ENCODE results near the gene DOCK3. TPM values are rescaled to one million over a fixed set of nuclear protein-coding genes. Genes with fewer than 3 reads are reported as not detected.
"Not testable (repeated sequence)": the region's sequence is repeated elsewhere in the genome, so short reads cannot be mapped to it uniquely, and the experiment has no call there.

The DOCK3 gene
- total and polyA plus RNA-seq, 3 donors from 2014 or later = 8.4 to 11.7 (median 11.2) TPM

DNA sequence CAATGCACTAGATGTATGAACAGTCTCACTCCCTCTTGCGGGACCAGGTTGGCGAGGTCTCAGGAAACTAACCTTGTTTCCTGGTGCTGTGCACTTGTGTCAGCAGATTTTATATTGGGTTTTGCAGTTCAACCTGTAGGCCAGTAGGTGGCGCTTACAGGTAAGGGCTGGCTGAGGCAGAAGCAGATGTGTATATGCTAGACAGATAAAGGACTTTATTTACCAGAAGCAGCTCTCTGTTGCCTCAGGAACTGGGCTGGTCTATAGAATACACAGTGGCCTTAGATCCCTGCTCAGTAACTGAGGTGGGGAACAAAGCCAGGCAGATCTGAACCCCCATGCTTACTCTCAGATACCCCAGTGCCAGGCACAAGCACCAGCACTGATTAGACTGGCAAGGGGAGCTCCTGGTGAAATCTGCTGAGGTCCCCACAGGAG, 296.8 kb downstream of the DOCK3 start:
- intact Hi-C loops (cut with DNase I; ENCODE audit: low total_unique reads) = no loop called here
- no peaks in the 10 kb centered on the region for H3K9me3 ChIP-seq
- no peaks in the 10 kb centered on the region for H3K4me1 ChIP-seq
- no peak overlapping the region for H3K4me3 ChIP-seq
- 43 to 71% methylated on average over 3 of the region's 3 CpGs for WGBS, 2 donors
- no peak overlapping the region for H3K27ac ChIP-seq
- H3K27me3 ChIP-seq = no peaks in the 10 kb centered on the region
- TF ChIP-seq, protein P1, sequence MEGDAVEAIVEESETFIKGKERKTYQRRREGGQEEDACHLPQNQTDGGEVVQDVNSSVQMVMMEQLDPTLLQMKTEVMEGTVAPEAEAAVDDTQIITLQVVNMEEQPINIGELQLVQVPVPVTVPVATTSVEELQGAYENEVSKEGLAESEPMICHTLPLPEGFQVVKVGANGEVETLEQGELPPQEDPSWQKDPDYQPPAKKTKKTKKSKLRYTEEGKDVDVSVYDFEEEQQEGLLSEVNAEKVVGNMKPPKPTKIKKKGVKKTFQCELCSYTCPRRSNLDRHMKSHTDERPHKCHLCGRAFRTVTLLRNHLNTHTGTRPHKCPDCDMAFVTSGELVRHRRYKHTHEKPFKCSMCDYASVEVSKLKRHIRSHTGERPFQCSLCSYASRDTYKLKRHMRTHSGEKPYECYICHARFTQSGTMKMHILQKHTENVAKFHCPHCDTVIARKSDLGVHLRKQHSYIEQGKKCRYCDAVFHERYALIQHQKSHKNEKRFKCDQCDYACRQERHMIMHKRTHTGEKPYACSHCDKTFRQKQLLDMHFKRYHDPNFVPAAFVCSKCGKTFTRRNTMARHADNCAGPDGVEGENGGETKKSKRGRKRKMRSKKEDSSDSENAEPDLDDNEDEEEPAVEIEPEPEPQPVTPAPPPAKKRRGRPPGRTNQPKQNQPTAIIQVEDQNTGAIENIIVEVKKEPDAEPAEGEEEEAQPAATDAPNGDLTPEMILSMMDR (IDR thresholded peaks at IDR 0.05) = peak; percentile 24 to 68 (median 36)
- no peak for TF ChIP-seq POLR2A (IDR thresholded peaks at IDR 0.05)
- no peaks in the 10 kb centered on the region for H3K36me3 ChIP-seq (ENCODE audit: low read depth, missing control alignments)
- peak; percentile 54 for DNase-seq

DNA sequence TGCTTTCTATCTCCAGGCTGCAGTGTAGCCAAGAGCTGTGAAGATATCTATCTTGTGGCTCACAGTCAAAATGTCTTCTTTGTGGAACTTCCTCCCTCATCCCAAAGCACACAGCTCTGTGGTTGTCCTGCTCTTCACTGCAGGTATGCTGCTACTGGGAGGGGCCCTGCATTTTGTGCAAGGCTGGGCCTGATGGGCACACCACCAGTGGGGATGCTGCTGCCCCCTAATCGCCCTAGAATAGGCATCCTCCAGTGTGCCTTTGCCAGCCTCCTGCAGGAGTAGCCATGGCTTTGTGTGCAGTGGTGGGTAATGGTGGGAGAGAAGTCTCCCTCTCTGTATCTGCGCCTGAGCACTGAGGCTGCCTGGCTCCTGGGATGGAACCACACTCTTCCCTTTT, 297.3 kb downstream of the DOCK3 start:
- Histone ChIP-seq H3K27me3 (no peaks in the 10 kb centered on the region), H3K36me3 (ENCODE audit: low read depth, missing control alignments) (no peaks in the 10 kb centered on the region), H3K9me3 (no peaks in the 10 kb centered on the region), H3K4me3 (no peak overlapping the region), H3K4me1 (no peaks in the 10 kb centered on the region), H3K27ac (no peak overlapping the region)
- intact Hi-C loops (cut with DNase I; ENCODE audit: low total_unique reads) = no loop called here
- WGBS, 2 donors = 94 to 100% methylated on average over 2 of the region's 2 CpGs
- no peak for DNase-seq
- no peak for TF ChIP-seq POLR2A (IDR thresholded peaks at IDR 0.05)
- TF ChIP-seq, protein P1 (IDR thresholded peaks at IDR 0.05) = no peak

DNA sequence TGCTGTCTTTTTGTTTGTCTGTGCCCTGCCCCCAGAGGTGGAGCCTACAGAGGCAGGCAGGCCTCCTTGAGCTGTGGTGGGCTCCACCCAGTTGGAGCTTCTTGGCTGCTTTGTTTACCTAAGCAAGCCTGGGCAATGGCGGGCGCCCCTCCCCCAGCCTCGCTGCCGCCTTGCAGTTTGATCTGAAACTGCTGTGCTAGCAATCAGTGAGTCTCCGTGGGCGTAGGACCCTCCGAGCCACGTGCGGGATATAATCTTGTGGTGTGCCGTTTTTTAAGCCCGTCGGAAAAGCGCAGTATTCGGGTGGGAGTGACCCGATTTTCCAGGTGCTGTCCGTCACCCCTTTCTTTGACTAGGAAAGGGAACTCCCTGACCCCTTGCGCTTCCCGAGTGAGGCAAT, 303.9 kb downstream of the DOCK3 start:
- WGBS, 2 donors = 80 to 84% methylated on average over 8 to 13 of the region's 18 CpGs
- H3K4me3 ChIP-seq; H3K9me3 ChIP-seq; DNase-seq; intact Hi-C loops (cut with DNase I; ENCODE audit: low total_unique reads); H3K27me3 ChIP-seq; H3K36me3 ChIP-seq (ENCODE audit: low read depth, missing control alignments); H3K27ac ChIP-seq; H3K4me1 ChIP-seq: not testable (repeated sequence)

DNA sequence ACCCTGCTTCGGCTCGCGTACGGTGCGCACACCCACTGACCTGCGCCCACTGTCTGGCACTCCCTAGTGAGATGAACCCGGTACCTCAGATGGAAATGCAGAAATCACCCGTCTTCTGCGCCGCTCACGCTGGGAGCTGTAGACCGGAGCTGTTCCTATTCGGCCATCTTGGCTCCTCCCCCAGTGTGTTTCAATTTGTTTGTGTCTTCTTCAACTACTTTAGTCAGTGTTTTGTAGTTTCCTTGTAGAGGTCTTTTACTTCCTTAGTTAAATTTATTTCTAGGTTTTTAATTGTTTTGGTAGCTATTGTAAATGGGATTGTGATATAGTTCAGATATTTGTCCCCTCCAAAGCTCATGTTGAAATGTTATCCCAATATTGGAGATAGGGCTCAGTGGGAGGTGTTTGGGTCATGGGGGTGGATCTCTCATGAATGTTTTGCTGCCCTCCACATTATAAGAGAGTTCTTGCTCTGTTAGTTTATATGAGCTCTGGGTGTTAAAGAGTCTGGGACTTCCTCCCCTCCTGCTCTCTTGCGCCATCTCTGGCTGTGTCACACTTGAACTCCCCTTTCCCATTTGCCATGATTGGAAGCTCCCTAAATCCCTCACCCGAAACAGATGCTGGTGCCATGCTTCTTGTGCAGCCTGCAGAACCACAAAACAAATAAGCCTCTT, 304.4 kb downstream of the DOCK3 start:
- Histone ChIP-seq H3K27me3 (no peaks in the 10 kb centered on the region), H3K9me3 (no peaks in the 10 kb centered on the region), H3K4me3 (no peak overlapping the region), H3K27ac (no peak overlapping the region), H3K4me1 (no peaks in the 10 kb centered on the region), H3K36me3 (ENCODE audit: low read depth, missing control alignments) (no peaks in the 10 kb centered on the region)
- WGBS, 2 donors = 93 to 98% methylated on average over 14 to 15 of the region's 15 CpGs
- TF ChIP-seq, protein P1 (IDR thresholded peaks at IDR 0.05) = no peak
- no peak for TF ChIP-seq POLR2A (IDR thresholded peaks at IDR 0.05)
- DNase-seq = no peak
- intact Hi-C loops (cut with DNase I; ENCODE audit: low total_unique reads) = no loop called here

DNA sequence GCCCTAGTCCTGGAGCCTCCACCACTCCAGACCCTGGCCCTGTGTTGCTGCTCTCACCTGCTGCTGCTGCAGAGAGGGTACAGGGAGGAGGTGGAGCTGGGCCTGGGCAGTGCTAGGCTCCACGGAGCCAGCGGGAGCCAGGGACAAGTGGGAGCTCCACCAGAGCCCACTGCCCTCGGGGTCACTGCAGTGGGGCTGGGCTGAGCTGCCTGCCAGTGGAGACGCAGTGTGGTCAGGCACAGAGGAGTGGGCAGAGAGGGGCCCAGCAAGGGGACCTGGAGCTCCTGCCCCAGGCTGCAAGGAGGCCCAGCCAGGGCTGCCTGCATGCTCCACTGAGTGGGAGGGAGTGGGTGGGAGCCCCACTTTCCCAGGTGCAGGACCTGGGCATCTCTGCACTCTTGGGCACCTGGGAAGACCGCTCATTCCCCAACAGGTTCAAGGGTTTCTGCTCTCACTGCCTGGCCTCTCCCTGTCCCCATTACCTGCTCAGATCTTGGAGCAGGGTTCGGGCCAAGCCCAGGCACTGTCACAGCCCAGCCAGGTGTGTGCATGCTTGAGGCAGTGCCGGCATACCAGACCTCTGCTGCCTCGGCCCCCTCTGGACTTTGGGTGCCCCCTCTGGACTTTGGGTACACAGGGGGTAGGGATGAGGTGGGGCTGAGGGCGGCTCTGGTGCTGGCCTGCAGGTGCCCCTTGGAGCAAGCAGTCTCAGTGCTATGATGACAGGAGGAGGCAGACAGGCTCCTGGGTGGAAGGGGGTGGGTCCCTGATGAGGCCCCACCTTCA, 308.0 kb downstream of the DOCK3 start:
- H3K4me3 ChIP-seq = no peak overlapping the region
- DNase-seq = no peak
- no peaks in the 10 kb centered on the region for H3K36me3 ChIP-seq (ENCODE audit: low read depth, missing control alignments)
- no peaks in the 10 kb centered on the region for H3K9me3 ChIP-seq
- H3K27ac ChIP-seq = no peak overlapping the region
- no peaks in the 10 kb centered on the region for H3K27me3 ChIP-seq
- TF ChIP-seq, protein P1 (IDR thresholded peaks at IDR 0.05) = no peak
- TF ChIP-seq POLR2A (IDR thresholded peaks at IDR 0.05) = no peak
- intact Hi-C loops (cut with DNase I; ENCODE audit: low total_unique reads) = no loop called here
- WGBS, 2 donors = 72 to 86% methylated on average over 2 to 9 of the region's 9 CpGs
- H3K4me1 ChIP-seq = no peaks in the 10 kb centered on the region
